GM19372 (cell line): ENCODE measurements around the gene ZMYM5.
A peak's percentile ranks its signal among the peaks of the same experiment; 100 is the strongest.
"Not testable (repeated sequence)": the region's sequence is repeated elsewhere in the genome, so short reads cannot be mapped to it uniquely, and the experiment has no call there.

Source experiments
- ATAC-seq: cut with Tn5 transposase; IDR thresholded peaks from one replicate; pipeline ENCODE4 v1.9.1; 2021; ENCODE audit warnings: mild to moderate bottlenecking, low read depth, moderate library complexity; ENCODE audit not compliant: unreplicated experiment

Gene ZMYM5

GRCh38 chr13:19834704-19835103 lies 28.7 kb downstream of the ZMYM5 start:
- no peak for ATAC-seq

GRCh38 chr13:19822673-19823072 lies 40.8 kb downstream of the ZMYM5 start:
- no peak for ATAC-seq

DNA sequence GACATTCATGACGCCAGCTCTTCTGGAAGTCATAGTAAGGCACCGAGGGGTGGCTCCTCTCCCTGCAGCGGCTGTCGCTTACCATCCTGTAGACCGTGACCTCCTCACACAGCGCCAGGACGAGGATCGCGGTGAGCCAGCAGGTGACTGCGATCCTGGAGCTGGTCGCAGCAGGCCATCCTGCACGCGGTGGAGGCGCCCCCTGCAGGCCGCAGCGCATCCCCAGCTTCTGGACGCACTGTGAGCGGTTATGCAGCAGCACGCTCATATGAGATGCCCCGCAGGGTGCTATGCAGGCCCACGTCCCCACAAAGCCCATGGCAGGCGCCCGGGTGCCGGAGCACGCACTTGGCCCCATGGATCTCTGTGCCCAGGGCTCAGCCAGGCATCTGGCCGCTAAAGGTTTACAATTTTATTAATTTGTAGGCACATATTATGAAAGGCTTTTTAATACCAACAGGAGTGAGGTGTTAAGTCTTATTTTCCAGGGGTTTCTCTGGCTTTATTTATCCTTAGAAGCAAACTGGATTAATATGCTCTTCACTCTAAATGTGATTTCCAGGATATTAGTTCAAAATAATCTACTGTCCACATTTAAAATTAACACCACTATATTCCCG lies 45.1 kb downstream of the ZMYM5 start:
- ATAC-seq, result no peak

GRCh38 chr13:19817510-19818158 lies 45.8 kb downstream of the ZMYM5 start:
- no peak for ATAC-seq

DNA sequence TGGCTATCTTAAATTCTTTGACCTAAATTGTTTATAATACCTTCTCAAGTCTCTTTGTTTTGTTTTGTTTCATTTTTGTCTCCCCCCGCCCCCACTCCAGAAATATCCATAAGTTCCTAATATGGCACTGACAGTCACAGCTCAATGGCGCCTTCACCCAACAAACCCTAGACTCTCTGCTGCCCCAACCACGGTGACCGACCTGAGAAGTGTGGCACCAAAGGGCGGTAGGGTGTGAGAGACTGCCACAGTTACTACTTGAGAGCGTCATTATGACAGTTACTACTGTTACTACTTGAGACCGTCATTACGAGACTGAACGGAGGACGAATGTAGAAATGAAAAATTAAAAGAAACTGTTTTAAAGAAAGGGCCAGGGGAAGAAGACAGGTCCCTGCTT lies 46.3 kb downstream of the ZMYM5 start:
- ATAC-seq, result no peak

DNA sequence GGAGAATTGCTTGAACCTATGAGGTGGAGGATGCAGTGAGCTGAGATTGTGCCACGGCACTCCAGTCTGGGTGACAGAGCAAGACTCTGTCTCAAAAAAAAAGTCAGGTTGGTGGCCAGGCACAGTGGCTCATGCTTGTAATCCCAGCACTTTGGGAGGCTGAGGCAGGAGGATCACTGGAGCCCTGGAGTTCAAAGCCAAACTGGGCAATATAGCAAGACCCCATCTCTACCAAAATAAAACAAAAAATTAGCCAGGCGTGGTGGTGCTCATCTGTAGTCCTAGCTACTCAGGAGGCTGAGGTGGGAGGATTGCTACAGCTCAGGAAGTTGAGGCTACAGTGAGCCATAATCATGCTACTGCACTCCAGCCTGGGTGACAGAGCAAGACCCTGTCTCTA lies 47.6 kb downstream of the ZMYM5 start:
- ATAC-seq, result not testable (repeated sequence)

DNA sequence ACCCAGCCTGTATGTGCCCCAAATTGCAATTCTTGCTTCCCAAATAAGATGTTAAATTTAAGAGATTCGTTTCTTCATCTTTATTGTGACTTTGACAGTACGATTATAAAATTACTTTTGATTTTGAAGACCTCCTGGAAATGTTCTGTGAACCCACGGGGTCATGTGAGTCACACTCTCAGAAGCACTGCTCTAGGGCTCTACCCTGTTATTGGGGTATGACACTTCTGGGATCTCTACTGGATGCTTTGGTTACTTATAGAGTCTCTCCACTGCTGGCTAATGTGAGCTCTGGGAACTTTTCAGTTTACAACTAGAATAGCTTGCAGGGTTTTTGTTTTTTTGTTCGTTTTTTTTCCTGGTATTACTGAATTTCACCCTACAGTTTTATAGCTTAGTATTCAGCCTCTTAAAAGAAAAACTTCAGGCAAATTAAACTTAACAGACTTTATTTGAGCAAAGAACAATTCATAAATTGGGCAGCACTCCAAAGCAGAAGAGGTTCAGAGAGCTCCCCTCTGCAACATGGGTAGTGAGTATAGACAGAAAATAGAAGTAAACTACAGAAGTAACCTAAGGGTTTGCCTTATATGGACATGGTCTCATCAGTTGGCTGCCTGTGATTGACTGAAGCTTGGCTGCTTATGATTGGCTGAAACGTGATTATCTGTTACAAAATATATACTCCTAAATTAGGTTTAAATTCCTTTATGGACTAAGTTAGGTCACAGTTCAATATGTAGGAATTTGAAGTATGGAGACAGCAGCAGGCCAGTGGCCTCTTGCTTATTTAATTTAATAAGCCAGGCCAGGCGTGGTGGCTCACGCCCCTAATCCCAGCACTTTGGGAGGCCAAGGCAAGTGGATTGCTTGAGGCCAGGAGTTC lies 52.2 kb downstream of the ZMYM5 start:
- ATAC-seq, result no peak

GRCh38 chr13:19810151-19810550 lies 53.3 kb downstream of the ZMYM5 start:
- no peak for ATAC-seq

DNA sequence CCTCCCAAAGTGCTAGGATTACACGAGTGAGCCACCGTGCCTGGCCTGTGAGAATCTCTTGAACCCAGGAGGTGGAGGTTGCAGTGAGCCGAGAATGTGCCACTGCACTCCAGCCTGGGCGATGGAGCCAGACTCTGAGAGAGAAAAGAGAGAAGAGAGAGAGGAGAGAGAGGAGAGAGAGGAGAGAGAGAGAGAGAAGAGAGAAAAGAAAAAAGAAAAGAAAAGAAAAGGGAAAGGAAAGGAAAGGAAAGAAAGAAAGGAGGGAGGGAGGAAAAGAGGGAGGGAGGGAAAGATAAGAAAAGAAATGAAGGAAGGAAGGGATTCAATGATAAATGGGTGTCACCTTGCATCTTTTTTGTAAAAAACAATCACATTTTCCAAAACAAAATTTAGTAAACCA lies 57.7 kb downstream of the ZMYM5 start:
- ATAC-seq, result no peak

DNA sequence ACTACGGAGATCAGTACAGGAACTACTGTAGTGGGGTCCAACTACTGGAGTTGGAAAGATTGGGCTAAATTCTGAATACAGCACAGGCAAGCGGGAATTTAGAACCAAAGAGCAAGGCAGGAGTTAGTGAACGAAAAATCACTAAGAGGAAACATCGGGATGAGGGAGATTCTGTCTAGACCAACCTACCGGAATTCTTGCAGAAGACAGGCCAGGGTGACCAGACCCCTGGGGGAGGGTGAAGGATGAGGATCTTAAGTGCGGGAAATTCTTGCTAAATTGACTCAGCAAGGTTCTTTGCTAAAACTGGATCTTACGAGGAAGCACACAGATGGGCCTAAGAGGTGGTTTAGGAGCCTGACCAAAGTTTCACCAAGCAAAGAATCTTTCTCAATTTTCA lies 67.5 kb downstream of the ZMYM5 start:
- no peak for ATAC-seq

- no peak for ATAC-seq
Observed at GRCh38 chr13:19794631-19795030, 68.8 kb downstream of the ZMYM5 start.

DNA sequence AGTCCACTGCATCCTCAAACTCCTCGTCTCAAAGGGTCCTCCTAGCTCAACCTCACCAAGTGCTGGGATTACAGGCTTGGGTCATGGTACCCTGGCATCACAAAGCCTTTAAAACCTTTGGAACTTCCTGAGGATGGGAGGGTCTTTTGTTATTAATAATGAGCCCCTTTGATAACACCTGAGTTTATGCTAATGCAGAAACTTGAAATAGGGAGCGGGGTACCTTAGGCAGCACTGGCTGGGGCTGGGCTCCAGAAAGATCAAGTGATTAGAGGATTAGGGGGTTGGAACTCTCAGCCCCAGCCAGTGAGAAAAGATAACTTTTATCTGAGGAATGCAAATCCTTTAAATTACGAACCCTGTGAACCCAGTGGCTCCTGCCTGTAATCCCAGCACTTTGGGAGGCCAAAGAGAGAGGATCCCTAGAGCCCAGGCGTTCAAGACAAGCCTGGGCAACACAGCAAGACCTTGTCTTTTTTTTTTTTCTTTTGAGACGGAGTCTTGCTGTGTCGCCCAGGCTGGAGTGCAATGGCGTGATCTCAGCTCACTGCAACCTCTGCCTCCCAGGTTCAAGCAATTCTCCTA lies 71.4 kb downstream of the ZMYM5 start:
- ATAC-seq, result no peak

GRCh38 chr13:19782727-19783682 lies 80.4 kb downstream of the ZMYM5 start, which contains the start of gene PSPC1:
TSS of gene PSPC1 (minus strand) at chr13:19782945. CDS start at chr13:19782757, 188 bp downstream.
- peak; percentile 86 for ATAC-seq

- peak; percentile 38 for ATAC-seq
Observed at GRCh38 chr13:19782049-19782726, 81.3 kb downstream of the ZMYM5 start.

DNA sequence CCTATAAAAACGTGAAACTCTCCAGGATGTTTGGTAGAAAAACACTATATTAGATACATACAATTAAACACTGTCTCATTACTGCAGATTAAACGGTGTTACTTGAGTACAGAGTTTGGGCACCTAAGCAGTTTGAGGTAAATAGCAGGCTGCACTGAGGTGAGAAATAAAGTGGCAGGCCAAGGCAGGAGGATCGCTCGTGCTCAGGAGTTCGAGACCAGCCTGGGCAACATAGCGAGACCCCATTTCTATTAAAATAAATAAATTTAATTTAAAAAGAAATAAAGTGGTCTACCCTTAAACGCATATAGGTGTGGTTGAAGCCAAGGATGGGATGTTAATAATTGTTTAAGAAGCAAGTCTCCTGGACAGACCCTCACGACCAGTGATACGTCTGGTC lies 81.9 kb downstream of the ZMYM5 start:
- no peak for ATAC-seq

- ATAC-seq, result not testable (repeated sequence)
Observed at GRCh38 chr13:19780753-19781418, 82.6 kb downstream of the ZMYM5 start.
